HepG2 (cell line): Measurements from ENCODE around the gene AKR1E2. TPM values are rescaled to one million over a fixed set of nuclear protein-coding genes. Genes with fewer than 3 reads are reported as not detected.

Experiments used
- ATAC-seq: fragments of 200-7000 bp; cut with Tn5 transposase; 3 replicates; pipeline ENCODE4 v1.9.1; 2020; ENCODE audit warnings: mild to moderate bottlenecking, moderate library complexity
- BruUV-seq: library from RNA; stranded (reverse); fragments of 400-500 nt; replicated peaks from 2 replicates; lab custom pipeline; 2021; lab: Mats Ljungman, UMichigan
- CTCF ChIA-PET: fragments of 300-600 bp; formaldehyde crosslinking; extraction: SDS; loops from one replicate; lab custom pipeline; 2021; ENCODE audit warnings: low total read pairs, inconsistent platforms, low intra/inter-chr PET ratio; lab: Yijun Ruan, JAX
- POLR2A ChIA-PET: fragments of 350-600 bp; sonication (Branson Sonifier 250); formaldehyde crosslinking; loops from one replicate; lab custom pipeline; 2020; ENCODE audit warnings: antibody characterized with exemption, inconsistent platforms; lab: Yijun Ruan, JAX
- DNase-seq: peaks from one replicate; pipeline ENCODE4 v3.0.0-alpha.2; 2015; ENCODE audit warnings: low spot score
- FAIRE-seq: peaks from 3 replicates; lab custom pipeline; 2011; peaks lifted over from hg19 to GRCh38; lab: Jason Lieb, UNC
- H2AFZ ChIP-seq: one replicate; pipeline ENCODE4 v1.6.1; 2011; ENCODE audit warnings: low read length, inconsistent platforms
- H3K27ac ChIP-seq: fragments of 300-600 bp; 3 replicates; pipeline ENCODE4 v1.8.0; 2011; ENCODE audit warnings: mixed run types, mild to moderate bottlenecking, mixed read lengths, low read length, inconsistent platforms; ENCODE audit not compliant: insufficient read depth; ENCODE audit errors: extremely low read length
- H3K27me3 ChIP-seq, 2 experiments: fragments of 200-600 bp in 1 of 2; 2 replicates in 1 of 2; 3 replicates in 1 of 2; pipeline versions ENCODE4 v1.6.0 to v1.8.0; 2011; ENCODE audit warnings: low read length in 2 of 2, mild to moderate bottlenecking in 2 of 2, moderate library complexity in 2 of 2, inconsistent platforms in 1 of 2; ENCODE audit not compliant: insufficient read depth in 2 of 2, control insufficient read depth in 1 of 2
- H3K36me3 ChIP-seq, 2 experiments: fragments of 200-600 bp in 1 of 2; replicated peaks in 1 of 2; 2 replicates in 1 of 2; 3 replicates in 1 of 2; pipeline versions ENCODE4 v1.5.1 to v1.8.0; 2011; ENCODE audit warnings: low read length in 2 of 2, inconsistent platforms in 1 of 2; ENCODE audit not compliant: insufficient read depth in 2 of 2, control insufficient read depth in 1 of 2
- H3K4me1 ChIP-seq: 2 replicates; pipeline ENCODE4 v1.5.1; 2012; ENCODE audit warnings: low read length, inconsistent platforms; ENCODE audit not compliant: insufficient read depth
- H3K4me2 ChIP-seq: 2 replicates; pipeline ENCODE4 v1.6.0; 2011; ENCODE audit warnings: low read depth, low read length, inconsistent platforms
- H3K4me3 ChIP-seq, 3 experiments: fragments of 200-600 bp in 1 of 3; sonication (generic), shearing (Covaris generic) in 1 of 3; replicated peaks in 1 of 3; 2 replicates each; pipeline ENCODE4 v1.5.1; 2011 to 2016; ENCODE audit warnings: low read length in 3 of 3, inconsistent platforms in 2 of 3, low read depth in 2 of 3, mild to moderate bottlenecking in 2 of 3, control low read depth in 1 of 3, mixed read lengths in 1 of 3; ENCODE audit not compliant: insufficient read depth in 1 of 3
- H3K79me2 ChIP-seq: one replicate; pipeline ENCODE4 v1.6.1; 2011; ENCODE audit warnings: low read length, inconsistent platforms; ENCODE audit not compliant: insufficient read depth
- H3K9ac ChIP-seq: 2 replicates; pipeline ENCODE4 v1.6.0; 2011; ENCODE audit warnings: mild to moderate bottlenecking, low read depth, low read length, inconsistent platforms; ENCODE audit not compliant: insufficient read depth
- H3K9me3 ChIP-seq: 2 replicates; pipeline ENCODE4 v1.5.1; 2012; ENCODE audit warnings: mild to moderate bottlenecking, low read length
- H4K20me1 ChIP-seq: 2 replicates; pipeline ENCODE4 v1.6.0; 2011; ENCODE audit warnings: inconsistent platforms, mild to moderate bottlenecking, low read length, moderate library complexity; ENCODE audit not compliant: insufficient read depth
- BRF2 ChIP-seq: sonication (generic); formaldehyde crosslinking; IDR thresholded peaks from 2 replicates; pipeline ENCODE4 v1.8.1; 2022; ENCODE audit warnings: mild to moderate bottlenecking, missing genetic modification reagents
- CHD2 ChIP-seq: IDR thresholded peaks from 2 replicates; pipeline ENCODE4 v1.6.1; 2011; ENCODE audit warnings: low read depth, low read length, improper control_type of control experiment
- CREB1 ChIP-seq, 2 experiments: fragments of 450-650 bp in 1 of 2; IDR thresholded peaks; 2 replicates each; pipeline ENCODE4 v1.6.1; 2016 to 2017; ENCODE audit warnings: control low read depth in 1 of 2, mild to moderate bottlenecking in 1 of 2, missing compliant biosample characterization in 1 of 2, missing genetic modification characterization in 1 of 2
- GZF1 ChIP-seq: sonication (generic); formaldehyde crosslinking; IDR thresholded peaks from 2 replicates; pipeline ENCODE4 v1.5.1; 2020; ENCODE audit warnings: mild to moderate bottlenecking, missing genetic modification reagents
- ISX ChIP-seq: sonication (generic); formaldehyde crosslinking; conservative IDR thresholded peaks from 2 replicates; pipeline ENCODE4 v1.5.0; 2020; ENCODE audit warnings: missing genetic modification reagents
- MED1 ChIP-seq: sonication (generic); formaldehyde crosslinking; IDR thresholded peaks from 2 replicates; pipeline ENCODE4 v1.4.0; 2020; ENCODE audit warnings: missing genetic modification reagents
- NFE2L2 ChIP-seq: fragments of 150-350 bp; IDR thresholded peaks from 2 replicates; pipeline ENCODE4 v1.6.1; 2014; ENCODE audit warnings: low read length
- NFYB ChIP-seq: sonication (generic); formaldehyde crosslinking; IDR thresholded peaks from 2 replicates; pipeline ENCODE4 v1.4.0; 2020; ENCODE audit warnings: missing genetic modification reagents
- PAF1 ChIP-seq: IDR thresholded peaks from 2 replicates; pipeline ENCODE4 v1.6.1; 2016; ENCODE audit warnings: missing genetic modification reagents, missing compliant biosample characterization
- ZC3H4 ChIP-seq: sonication (generic); formaldehyde crosslinking; IDR thresholded peaks from 2 replicates; pipeline ENCODE4 v1.4.0; 2020; ENCODE audit warnings: missing genetic modification reagents, borderline replicate concordance
- ZHX1 ChIP-seq: sonication (generic); formaldehyde crosslinking; IDR thresholded peaks from 2 replicates; pipeline ENCODE4 v1.8.1; 2022; ENCODE audit warnings: low read depth, mild to moderate bottlenecking, missing genetic modification reagents
- ZNF24 ChIP-seq: fragments of 450-650 bp; IDR thresholded peaks from 2 replicates; pipeline ENCODE4 v1.6.1; 2017; ENCODE audit warnings: antibody characterized with exemption, mild to moderate bottlenecking
- ZNF260 ChIP-seq: sonication (generic); formaldehyde crosslinking; IDR thresholded peaks from 2 replicates; pipeline ENCODE4 v1.4.0; 2020; ENCODE audit warnings: missing genetic modification reagents, low read depth, mild to moderate bottlenecking, borderline replicate concordance
- ZNF580 ChIP-seq: IDR thresholded peaks from 2 replicates; pipeline ENCODE4 v1.6.1; 2016; ENCODE audit warnings: low read depth, borderline replicate concordance
- ZUFSP ChIP-seq: sonication (generic); formaldehyde crosslinking; IDR thresholded peaks from 2 replicates; pipeline ENCODE4 v1.9.0; 2021; ENCODE audit warnings: missing genetic modification reagents, mild to moderate bottlenecking, borderline replicate concordance
- WGBS: methylation state at CpG from one replicate; pipeline ENCODE4 v1.1.6; 2017; ENCODE audit warnings: low lambda C conversion rate; 5-methylcytosine and 5-hydroxymethylcytosine counted together
- in situ Hi-C: cut with HindIII; loops from 2 replicates; pipeline ENCODE4 v1.10.0; 2017; ENCODE audit warnings: low pct_unique_long_range_greater_than_20kb; ENCODE audit not compliant: extremely low pct_ligation_motif_present
- intact Hi-C: fragments of 100-400 bp; cut with micrococcal nuclease; formaldehyde crosslinking; loops from one replicate; pipeline ENCODE4 v1.10.0; 2022; ENCODE audit not compliant: unreplicated experiment
- polyA plus RNA-seq, 8 experiments: library from polyadenylated mRNA; depleted of rRNA in 3 of 8; stranded (reverse) in 7 of 8; unstranded in 1 of 8; fragments of >200 nt; fragmentation: Illumina TruSeq in 4 of 8; extraction: Trizol in 4 of 8; gene quantifications; 2 replicates each; pipeline versions ENCODE4 v1.2.1 to v1.2.3, GENCODE V29; 2011 to 2016; ENCODE audit warnings: low read depth in 4 of 8, missing spikeins in 1 of 8, mixed read lengths in 1 of 8; ENCODE audit not compliant: insufficient read depth in 1 of 8
- total RNA-seq, 5 experiments: library from RNA; depleted of rRNA; stranded (reverse); fragments of >200 nt; fragmentation: Illumina TruSeq; extraction: Trizol; gene quantifications; 2 replicates each; pipeline ENCODE4 v1.2.3, GENCODE V29; 2016; ENCODE audit warnings: low read depth in 1 of 5
- TF ChIP-seq, protein P1 (sequence below): sonication (generic); formaldehyde crosslinking; conservative IDR thresholded peaks from 2 replicates; pipeline ENCODE4 v1.4.0; 2020; ENCODE audit warnings: missing genetic modification reagents
- TF ChIP-seq, protein P2 (sequence below): sonication (generic); formaldehyde crosslinking; IDR thresholded peaks from 2 replicates; pipeline ENCODE4 v1.5.1; 2020; ENCODE audit warnings: missing genetic modification reagents, mild to moderate bottlenecking, borderline replicate concordance

AKR1E2 gene
- total and polyA plus RNA-seq, 2 of the 13 experiments (the other 11 are each of a cell fraction or from before 2014, with no cell fraction given) = not detected

DNA sequence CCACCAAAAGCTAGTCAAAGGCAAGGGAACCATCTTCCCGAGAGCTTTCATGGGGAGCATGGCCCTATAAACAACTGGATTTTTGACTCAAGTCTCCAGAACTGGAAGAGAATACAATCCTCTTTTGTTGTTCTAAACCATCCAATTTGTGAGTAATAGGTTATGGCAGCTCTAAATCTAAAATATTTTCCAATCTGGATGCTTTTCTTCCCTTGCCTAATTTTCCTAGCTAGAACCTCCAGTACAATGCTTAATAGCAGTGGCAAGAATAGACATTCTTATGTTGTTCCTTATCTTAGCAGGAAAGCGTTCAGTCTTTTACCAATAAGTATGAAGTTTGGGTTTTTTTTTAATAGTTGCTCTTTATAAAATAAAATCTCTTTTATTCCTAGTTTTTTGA, 66.7 kb downstream of the AKR1E2 start:
- no peak overlapping the region for H3K4me2 ChIP-seq
- no peaks in the 10 kb centered on the region for H3K79me2 ChIP-seq
- H3K27me3 ChIP-seq = no peaks in the 10 kb centered on the region
- intact Hi-C loops = no loop called here
- ChIA-PET CTCF (no interaction called here), POLR2A (no interaction called here)
- no peak overlapping the region for H3K4me3 ChIP-seq
- peaks cover 27% of the 10 kb centered on the region for H3K4me1 ChIP-seq
- no peaks in the 10 kb centered on the region for H3K36me3 ChIP-seq
- FAIRE-seq (no peak), ATAC-seq (no peak), DNase-seq (no peak)
- 95% methylated on average over 2 of the region's 2 CpGs for WGBS
- no peak overlapping the region for H2AFZ ChIP-seq
- no peaks in the 10 kb centered on the region for H4K20me1 ChIP-seq
- no peak overlapping the region for H3K27ac ChIP-seq
- no peak overlapping the region for H3K9ac ChIP-seq
- no peaks in the 10 kb centered on the region for H3K9me3 ChIP-seq
- in situ Hi-C loops = no loop called here
- BruUV-seq = no TSS peak
- TF ChIP-seq ZNF580 (no peak), ISX (CRISPR knock-in tag) (no peak), ZNF260 (no peak), GZF1 (no peak), NFYB (no peak), ZUFSP (no peak), BRF2 (no peak), CHD2 (no peak), PAF1 (CRISPR knock-in tag) (no peak), ZHX1 (CRISPR knock-in tag) (no peak), ZNF24 (no peak), ZC3H4 (CRISPR knock-in tag) (no peak), MED1 (CRISPR knock-in tag) (no peak), CREB1 (IDR thresholded peaks at IDR 0.05) (no peak), CREB1 (CRISPR knock-in tag; IDR thresholded peaks at IDR 0.05) (no peak), NFE2L2 (no peak)
- TF ChIP-seq, protein P1, sequence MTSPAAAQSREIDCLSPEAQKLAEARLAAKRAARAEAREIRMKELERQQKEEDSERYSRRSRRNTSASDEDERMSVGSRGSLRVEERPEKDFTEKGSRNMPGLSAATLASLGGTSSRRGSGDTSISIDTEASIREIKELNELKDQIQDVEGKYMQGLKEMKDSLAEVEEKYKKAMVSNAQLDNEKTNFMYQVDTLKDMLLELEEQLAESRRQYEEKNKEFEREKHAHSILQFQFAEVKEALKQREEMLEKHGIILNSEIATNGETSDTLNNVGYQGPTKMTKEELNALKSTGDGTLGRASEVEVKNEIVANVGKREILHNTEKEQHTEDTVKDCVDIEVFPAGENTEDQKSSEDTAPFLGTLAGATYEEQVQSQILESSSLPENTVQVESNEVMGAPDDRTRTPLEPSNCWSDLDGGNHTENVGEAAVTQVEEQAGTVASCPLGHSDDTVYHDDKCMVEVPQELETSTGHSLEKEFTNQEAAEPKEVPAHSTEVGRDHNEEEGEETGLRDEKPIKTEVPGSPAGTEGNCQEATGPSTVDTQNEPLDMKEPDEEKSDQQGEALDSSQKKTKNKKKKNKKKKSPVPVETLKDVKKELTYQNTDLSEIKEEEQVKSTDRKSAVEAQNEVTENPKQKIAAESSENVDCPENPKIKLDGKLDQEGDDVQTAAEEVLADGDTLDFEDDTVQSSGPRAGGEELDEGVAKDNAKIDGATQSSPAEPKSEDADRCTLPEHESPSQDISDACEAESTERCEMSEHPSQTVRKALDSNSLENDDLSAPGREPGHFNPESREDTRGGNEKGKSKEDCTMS = no peak
- TF ChIP-seq, protein P2, sequence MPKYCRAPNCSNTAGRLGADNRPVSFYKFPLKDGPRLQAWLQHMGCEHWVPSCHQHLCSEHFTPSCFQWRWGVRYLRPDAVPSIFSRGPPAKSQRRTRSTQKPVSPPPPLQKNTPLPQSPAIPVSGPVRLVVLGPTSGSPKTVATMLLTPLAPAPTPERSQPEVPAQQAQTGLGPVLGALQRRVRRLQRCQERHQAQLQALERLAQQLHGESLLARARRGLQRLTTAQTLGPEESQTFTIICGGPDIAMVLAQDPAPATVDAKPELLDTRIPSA (CRISPR knock-in tag) = no peak
